Nucleus accumbens (tissue), 56 donors: Measurements from ENCODE around the gene KMT2C.
"Not testable (repeated sequence)": the region's sequence is repeated elsewhere in the genome, so short reads cannot be mapped to it uniquely, and the experiment has no call there.

Experiments used
- DNase-seq, 56 donors: peaks; one replicate each; lab custom pipeline; 2025; lab: John Stamatoyannopoulos, UW

Gene KMT2C

DNA sequence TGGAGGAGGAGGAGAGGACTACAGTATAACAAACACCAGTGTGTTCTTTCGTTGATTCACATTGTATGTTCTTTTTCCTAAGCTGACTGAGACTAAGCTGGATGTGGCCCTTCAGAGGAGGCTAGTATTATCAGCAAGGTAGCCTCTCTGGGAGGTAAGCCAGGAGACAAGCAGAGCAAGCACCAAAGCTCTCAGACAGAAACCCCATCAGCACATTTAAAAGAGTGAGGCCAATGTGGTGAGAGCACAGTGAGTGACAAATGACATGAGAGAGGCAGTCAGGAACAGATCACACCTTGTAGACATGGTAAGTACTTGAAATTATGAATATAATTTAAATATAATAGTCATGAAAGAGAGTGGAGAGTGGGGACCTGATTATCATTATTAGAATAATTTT, 107.6 kb downstream of the KMT2C start:
- no peak for DNase-seq

DNA sequence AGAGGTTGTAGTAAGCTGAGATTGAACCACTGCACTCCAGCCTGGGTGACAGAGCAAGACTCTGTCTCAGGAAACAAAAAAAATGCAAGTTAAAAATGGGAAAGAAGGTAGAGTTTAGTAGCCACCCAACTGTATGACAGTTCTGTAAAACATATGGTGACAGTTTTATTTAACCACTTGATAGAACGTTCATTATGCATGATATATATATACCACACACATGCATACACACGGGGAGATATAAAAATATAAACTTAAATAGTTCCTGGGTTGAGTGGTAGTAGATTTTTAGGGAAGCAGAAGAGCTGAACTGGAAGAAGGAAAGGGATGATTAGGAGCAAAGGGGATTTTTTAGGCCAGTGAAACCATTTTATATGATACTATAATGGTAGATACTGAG, 120.0 kb downstream of the KMT2C start:
- DNase-seq, result no peak

- DNase-seq, result no peak
Measured at GRCh38 chr7:152313831-152314604, 121.8 kb downstream of the KMT2C start.

GRCh38 chr7:152313217-152313616, 122.6 kb downstream of the KMT2C start:
- no peak for DNase-seq

- no peak for DNase-seq
Measured at GRCh38 chr7:152312316-152312715, 123.5 kb downstream of the KMT2C start.

DNA sequence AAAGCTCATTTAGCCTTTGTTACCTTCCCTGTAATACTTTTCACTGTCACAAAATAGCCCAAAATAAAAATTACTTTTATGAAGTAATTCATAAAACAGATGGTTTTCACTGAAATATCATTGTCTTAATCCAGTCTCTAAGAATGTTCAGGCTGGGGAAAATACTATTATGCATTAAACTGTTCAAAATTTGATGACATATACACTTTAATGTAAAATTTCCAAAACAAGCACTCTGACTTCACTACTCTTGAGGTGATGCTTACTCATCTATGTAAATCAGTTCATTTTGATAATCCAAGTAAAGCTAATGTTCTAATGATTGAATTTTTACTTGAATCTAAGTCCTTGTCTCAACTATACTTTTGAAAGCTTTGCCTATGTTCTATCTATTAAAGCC, 127.9 kb downstream of the KMT2C start:
- DNase-seq, result no peak

DNA sequence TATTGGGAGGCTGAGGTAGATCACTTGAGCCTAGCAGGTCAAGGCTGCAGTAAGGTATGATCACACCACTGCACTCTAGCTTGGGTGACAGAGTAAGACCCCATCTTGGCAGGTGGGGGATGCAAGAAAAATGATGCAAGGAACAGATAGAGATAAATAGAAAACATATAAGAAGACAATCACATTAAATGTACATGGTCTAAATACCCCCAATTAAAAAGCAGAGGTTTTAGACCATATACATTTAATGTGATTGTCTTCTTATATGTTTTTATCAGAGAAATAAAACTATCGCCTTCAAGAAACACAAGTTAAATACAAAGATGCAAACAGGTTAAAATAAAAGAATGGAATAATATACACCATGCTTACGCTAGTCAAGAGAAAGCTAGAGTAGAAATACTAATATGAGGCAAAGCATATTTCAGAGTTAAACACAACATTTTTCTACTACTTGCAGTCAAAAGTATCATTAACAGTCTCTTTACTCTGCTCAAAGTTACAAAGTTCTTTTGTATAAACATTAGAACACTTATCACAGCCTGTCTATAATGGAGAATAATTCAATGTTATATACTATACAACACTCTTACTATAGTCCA, 136.2 kb downstream of the KMT2C start:
- DNase-seq, result not testable (repeated sequence)

DNA sequence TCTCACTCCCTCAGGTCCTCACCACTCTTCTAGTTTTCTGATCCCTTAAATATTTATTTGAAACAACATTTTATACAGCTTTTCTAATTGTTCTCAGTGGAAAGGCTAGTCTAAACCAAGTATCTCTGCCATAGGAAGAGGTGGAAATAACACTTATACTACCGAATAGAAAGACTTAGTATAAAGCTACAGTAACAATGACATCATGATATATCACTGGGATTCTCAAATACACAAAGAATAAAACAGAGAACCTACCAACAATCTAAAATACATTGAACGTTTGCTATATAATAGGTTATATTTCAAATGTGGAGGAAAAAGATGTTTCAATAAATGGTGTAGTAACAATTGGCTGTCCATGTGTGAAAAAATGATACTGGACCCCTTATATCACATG, 142.9 kb downstream of the KMT2C start:
- DNase-seq, result no peak

DNA sequence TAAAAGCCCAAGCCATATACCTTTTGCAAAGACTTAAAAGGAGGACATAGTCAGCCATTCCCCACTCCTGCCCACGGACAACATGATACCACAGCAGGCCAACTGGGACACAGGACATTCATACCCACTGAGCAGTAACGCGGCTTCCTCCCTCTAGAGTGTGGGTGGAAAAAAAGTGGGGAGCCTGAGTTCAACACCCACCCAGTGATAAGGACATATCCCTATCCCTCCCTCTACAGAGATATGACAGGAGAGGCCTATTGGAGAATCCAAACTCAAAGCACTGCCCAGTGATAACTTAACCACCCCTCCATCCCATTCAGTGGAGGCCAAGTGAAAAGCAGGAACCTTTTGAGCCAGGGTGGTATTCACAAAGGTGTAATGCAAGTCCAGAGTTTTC, 148.8 kb downstream of the KMT2C start:
- DNase-seq, result not testable (repeated sequence)

- DNase-seq, result not testable (repeated sequence)
Measured at GRCh38 chr7:152286219-152286618, 149.6 kb downstream of the KMT2C start.

GRCh38 chr7:152284998-152285397, 150.8 kb downstream of the KMT2C start:
- DNase-seq, result not testable (repeated sequence)

- DNase-seq, result not testable (repeated sequence)
Measured at GRCh38 chr7:152277687-152278086, 158.1 kb downstream of the KMT2C start.

GRCh38 chr7:152270427-152270826, 165.4 kb downstream of the KMT2C start:
- DNase-seq, result not testable (repeated sequence)

DNA sequence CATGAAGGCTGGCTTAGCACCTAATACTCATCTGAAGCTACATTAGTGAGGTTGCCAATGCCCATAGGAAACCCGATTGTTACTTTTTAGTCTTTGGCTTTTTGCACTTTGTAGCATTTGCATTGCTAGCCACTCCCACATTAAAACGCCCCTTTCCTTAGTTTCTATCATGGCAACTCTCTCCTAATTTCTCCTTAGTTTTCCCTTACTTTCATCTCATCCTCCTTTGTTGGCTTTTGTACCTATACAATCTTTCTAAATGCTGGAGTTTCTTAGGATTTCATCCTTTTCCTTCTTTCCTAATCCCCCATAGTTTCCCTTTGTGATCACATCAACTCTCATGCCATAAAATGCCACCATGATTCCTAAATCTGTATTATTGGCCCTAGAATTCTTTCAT, 168.9 kb downstream of the KMT2C start:
- DNase-seq, result not testable (repeated sequence)

DNA sequence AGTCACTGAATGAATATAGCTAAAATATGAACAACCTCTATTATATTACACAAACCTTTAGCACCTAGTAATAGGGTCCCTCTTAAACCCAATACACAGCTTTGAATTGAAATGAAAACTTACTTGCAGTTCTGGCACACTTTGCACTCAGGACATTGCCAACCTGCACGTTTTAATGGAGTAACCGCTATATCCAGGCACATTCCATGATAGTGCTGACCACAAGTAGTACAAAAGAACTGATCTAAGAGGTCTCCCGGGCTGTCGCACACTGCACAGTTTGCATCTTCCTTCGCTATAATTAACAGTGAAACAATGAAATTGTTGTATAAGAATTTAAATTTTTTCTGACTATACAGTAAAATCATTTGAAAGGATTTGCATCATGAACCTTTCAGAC, 170.9 kb downstream of the KMT2C start:
- not testable (repeated sequence) for DNase-seq

DNA sequence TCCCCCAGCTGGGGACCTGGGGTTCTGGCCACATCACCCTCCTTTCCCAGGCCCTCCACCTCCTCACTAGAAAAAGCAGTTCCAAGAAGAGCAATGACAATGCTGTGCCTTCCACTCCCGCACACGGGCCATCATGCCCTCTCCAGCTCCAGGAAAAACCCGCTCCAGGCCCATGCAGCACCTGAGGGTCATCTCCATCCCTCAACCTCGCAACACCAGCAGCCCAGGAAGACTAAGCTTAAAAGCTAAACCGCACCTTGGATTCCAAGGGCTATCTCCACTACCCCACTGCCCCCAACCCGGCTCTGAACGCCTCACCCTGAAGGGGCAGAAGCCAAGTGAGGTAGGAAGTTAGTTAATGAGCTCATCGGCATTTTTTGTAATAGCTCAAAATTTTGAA, 173.7 kb downstream of the KMT2C start:
- DNase-seq, result not testable (repeated sequence)

DNA sequence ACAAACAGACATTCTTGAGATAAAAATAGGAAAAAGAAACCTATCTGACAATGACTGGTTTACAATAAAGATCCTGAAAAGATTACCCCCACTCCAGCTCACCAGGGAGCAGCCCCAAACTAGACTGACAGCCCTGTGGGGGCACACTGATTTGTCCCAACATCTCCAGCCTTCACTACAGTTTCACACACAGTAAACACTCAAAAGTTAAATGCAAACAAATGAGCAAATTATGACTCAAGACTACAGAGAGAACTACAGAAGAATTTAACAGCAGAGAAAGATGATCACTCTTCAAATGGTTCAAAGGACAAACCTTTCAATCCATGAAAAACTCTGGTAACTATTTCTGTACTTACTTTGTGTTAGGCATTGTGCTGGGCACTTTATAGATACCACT, 176.2 kb downstream of the KMT2C start:
- DNase-seq, result not testable (repeated sequence)

DNA sequence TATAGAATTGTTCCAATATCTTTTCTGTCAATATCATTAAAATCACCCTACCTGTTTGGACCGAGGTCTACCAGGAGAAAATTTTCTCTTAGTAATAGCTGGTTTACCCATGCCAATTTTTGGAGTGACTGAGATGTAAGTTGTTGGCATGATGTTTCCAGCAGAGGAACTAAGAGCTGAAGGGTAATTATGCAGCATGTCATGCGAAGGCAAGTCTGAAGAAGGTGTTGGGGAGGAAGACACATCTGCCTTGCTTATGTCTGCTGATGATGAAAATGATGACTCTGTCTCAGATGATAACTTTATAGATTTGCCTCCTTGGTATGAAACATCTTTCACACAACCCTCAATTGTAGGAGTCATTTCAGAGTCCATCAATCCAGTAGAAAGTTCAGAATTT, 188.0 kb downstream of the KMT2C start:
- DNase-seq, result not testable (repeated sequence)

DNA sequence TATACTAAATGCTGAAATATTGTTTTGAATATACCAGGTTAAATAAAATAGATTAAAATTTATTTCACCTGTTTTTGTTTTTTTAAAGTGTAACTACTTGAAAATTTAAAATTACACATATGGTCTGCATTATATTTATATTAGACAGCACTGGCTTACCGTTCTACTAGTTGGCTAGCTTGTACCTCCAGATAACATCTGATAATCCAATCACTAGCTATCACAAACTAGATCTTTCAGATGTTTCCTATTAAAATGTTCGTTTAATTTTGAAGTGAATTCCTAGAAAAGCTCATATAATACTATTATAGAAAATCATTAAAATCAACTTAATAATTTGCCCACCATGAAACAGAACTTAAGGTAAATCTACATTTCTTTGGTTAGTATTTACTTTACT, 190.4 kb downstream of the KMT2C start:
- not testable (repeated sequence) for DNase-seq

DNA sequence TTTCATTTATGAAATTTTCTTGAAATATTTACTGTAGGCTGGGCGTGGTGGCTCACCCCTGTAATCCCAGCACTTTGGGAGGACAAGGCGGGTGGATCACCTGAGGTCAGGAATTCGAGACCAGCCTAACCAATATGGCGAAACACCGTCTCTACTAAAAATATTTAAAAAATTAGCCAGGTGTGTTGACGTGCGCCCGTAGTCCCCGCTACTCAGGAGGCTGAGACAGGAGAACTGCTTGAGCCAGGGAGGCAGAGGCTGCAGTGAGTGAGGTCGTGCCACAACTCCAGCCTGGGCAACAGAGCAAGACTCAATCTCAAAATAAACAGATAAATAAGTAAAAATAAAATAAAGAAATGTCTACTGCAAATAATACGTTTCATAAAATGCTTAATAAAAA, 192.3 kb downstream of the KMT2C start:
- not testable (repeated sequence) for DNase-seq

DNA sequence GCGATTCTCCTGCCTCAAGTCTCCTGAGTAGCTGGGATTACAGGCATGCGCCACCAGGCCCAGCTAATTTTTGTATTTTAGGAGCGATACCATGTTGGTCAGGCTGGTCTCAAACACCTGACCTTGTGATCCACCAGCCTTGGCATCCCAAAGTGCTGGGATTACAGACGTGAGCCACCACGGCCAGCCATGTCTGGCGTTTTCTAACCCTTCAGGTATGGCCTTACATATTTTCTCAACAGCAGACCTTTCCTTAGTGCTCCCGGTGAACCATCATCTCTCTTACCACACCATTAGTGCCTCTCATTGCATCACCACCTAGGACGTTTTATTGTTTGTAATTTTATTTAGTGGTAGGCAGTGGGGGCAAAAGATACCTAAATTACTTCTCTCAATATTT, 194.5 kb downstream of the KMT2C start:
- not testable (repeated sequence) for DNase-seq

- not testable (repeated sequence) for DNase-seq
Measured at GRCh38 chr7:152236306-152236705, 199.5 kb downstream of the KMT2C start.
